Medulla oblongata (tissue), 1 donor: ENCODE measurements around the gene CUL2.
"Not testable (repeated sequence)": the region's sequence is repeated elsewhere in the genome, so short reads cannot be mapped to it uniquely, and the experiment has no call there.

Source experiments
- DNase-seq: peaks from one replicate; pipeline ENCODE4 v3.0.0-alpha.2; 2015; ENCODE audit errors: extremely low spot score

The CUL2 gene

DNA sequence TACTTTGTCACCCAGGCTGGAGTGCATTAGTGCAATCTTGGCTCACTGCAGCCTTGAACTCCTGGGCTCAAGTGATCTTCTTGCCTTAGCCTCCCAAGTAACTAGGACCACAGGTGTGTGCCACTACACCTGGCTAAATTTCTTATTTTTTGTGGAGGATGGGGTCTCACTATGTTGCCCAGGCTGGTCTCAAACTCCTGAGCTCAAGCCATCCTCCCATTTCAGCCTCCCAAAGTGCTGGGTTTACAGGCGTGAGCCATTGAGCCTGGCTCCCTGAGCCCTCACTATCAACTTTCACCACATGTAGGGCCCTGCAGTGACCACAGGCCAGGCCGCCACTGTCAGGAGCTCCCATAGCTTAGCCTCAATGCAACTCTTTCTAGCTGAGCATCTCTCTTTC is 110.2 kb downstream of the CUL2 start:
- no peak for DNase-seq

DNA sequence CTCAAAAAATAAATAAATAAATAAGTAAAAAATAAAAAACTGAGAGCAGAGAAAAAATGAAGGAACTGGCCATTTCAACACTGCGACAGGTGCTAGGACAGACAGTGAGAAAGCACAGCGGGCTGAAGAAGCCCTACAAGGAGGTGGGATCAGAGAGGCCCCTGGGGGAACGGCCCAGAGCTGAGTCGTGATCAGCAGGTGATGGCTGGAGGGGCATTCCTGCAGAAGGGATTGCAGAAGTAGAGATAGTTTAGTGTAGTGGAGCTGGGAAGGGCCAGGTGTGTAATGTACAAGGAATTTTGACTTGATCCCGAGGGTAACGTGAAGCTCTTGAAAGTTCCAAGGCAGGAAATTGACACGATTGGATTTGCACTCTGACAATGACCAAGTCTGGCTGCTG is 112.1 kb downstream of the CUL2 start:
- DNase-seq, result no peak

DNA sequence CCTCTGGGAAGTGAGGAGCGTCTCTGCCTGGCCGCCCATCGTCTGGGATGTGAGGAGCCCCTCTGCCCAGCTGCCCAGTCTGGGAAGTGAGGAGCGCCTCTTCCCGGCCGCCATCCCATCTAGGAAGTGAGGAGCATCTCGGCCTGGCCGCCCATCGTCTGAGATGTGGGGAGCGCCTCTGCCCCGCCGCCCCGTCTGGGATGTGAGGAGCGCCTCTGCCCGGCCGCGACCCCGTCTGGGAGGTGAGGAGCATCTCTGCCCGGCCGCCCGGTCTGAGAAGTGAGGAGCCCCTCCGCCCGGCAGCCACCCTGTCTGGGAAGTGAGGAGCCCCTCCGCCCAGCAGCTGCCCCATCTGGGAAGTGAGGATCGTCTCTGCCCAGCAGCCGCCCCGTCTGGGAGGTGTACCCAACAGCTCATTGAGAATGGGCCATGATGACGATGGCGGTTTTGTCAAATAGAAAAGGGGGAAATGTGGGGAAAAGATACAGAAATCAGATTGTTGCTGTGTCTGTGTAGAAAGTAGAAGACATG is 113.7 kb downstream of the CUL2 start:
- not testable (repeated sequence) for DNase-seq

DNA sequence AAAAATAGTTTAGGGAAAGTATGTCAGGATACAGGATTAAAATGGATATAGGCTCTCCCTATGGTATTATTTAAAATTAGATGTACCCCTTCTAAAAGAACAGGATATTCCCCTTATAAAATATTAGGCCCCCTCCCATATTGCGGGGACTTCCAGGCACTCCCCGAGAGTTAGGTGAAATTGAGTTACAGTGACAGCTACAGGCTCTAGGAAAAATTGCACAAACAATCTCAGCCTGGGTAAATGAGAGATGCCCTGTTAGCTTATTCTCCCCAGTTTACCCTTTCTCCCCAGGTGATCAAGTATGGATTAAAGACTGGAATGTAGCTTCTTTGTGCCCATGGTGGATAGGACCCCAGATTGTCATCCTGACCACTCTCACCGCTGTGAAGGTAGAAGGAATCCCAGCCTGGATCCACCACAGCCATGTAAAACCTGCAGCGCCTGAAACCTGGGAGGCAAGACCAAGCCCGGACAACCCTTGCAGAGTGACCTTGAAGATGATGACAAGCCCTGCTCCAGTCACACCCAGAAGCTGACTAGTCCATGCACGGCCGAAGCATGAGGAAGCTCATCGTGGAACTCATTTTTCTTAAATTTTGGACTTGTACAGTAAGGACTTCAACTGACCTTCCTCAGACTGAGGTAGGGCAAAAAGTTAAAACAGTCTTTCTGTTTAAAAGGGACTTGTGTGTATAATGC is 115.6 kb downstream of the CUL2 start:
- DNase-seq, result not testable (repeated sequence)

DNA sequence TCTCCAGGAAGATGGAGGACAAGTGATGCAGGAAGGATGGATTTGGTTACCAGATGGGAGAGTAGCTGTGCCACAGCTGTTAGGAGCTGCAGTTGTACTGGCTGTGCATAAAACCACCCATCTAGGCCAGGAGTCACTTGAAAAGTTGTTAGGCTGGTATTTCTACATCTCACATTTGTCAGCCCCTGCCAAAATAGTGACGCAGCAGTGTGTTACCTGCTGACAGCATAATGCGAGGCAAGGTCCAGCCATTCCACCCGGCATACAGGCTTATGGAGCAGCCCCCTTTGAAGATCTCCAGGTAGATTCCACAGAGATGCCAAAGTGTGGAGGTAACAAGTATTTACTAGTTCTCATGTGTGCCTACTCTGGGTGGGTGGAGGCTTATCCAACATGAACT is 116.4 kb downstream of the CUL2 start:
- DNase-seq, result not testable (repeated sequence)

DNA sequence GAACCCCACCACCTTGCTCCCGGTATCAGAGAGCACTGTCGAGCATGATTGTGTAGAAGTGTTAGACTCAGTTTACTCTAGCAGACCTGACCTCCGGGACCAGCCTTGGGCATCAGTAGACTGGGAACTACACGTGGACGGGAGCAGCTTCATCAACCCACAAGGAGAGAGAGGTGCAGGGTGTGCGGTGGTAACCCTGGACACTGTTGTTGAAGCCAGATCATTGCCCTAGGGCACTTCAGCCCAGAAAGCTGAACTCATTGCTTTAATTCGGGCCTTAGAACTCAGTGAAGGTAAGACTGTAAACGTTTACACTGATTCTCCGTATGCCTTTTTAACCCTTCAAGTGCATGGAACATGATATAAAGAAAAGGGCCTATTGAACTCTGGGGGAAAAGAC is 117.0 kb downstream of the CUL2 start:
- DNase-seq, result not testable (repeated sequence)

DNA sequence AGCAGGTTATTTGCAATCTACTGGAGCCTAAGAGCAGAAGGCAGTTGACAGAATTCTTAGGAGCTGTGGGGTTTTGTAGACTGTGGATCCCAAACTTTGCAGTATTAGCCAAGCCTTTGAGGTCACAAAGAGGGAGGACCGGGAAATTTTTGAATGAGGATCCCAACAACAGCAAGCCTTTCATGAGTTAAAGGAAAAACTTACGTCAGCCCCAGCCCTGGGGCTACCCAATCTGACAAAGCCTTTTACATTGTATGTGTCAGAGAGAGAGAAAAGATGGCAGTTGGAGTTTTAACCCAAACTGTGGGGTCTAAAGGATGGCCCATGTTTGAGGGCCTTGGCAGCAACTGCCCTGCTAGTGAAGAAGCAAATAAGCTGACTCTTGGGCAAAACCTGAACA is 117.5 kb downstream of the CUL2 start:
- DNase-seq, result not testable (repeated sequence)

DNA sequence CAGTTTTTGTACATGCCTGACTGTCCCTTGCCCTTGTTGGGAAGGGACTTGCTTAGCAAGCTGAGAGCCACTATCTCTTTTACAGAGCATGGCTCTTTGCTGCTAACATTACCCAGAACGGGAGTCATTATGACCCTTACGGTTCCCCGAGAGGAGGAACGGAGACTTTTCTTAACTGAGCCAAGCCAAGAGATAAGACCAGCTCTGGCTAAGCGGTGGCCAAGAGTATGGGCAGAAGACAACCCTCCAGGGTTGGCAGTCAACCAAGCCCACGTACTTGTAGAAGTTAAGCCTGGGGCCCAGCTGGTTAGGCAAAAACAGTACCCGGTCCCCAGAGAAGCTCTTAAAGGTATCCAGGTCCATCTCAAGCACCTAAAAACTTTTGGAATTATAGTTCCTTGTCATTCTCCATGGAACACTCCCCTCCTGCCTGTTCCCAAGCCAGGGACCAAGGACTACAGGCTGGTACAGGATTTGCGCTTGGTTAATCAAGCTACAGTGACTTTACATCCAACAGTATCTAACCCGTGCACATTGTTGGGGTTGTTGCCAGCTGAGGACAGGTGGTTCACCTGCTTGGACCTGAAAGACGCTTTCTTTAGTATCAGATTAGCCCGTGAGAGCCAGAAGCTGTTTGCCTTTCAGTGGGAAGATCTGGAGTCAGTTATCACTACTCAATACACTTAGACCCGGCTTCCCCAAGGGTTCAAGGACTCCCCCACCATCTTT is 118.4 kb downstream of the CUL2 start:
- DNase-seq, result not testable (repeated sequence)

DNA sequence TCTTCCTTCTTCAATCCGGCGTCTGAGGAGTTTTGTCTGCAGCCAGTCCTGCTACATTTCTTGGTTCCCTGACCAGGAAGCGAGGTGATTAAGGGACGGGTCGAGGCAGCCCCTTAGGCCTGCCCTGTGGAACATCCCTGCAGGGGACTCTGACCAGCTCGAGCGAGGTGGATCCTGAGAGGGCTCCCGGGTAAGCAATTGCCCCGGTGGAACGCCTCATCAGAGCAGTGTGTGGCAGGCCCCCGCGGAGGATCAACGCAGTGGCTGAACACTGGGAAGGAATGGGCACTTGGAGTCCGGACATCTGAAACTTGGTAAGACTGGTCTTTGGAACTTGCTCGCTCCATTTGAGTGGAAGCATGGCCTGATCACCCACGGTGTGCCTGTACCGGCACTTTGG is 121.0 kb downstream of the CUL2 start:
- DNase-seq, result no peak

DNA sequence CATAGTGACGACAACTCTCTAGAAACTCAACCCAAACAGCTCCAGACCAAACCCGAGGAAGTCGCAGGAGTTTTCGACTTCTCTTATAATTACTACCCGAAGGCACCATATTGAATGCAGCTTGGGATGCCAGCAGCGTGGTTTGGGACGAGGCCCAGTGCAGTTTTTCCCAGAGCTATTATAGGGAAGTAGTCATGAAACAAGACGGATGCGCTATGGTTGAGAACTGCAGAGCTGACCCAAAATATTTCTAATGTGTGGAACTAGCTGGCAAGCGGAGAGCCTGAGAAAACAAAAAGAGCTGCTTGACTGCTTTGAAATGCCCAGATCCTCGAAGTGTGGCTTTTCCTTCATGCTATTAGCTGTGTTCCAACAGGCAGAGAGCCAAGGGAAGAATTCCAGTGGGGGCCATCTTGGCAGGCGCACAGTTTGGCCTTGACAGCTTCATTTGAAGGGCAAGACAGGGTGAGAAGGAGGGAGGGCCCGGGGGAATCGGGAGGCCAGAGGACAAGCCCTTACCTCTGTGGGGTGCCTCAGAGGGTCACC is 122.7 kb downstream of the CUL2 start:
- peak; percentile 63 for DNase-seq

DNA sequence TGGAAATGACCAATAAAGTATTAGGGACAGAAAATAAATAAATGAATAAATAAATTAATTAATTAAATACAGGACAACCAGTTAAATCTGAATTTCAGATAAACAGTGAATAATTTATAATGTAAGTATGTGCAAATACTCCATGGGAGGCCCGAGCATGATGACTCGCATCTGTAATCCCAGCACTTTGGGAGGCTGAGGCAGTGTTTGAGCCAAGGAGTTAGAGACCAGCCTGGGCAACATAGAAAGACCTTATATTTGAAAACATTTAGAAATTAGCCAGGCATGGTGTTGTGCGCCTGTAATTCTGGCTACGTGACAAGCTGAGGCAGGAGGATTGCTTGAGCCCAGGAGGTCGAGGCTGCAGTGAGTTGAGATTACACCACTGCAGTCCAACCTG is 123.7 kb downstream of the CUL2 start:
- DNase-seq, result no peak

DNA sequence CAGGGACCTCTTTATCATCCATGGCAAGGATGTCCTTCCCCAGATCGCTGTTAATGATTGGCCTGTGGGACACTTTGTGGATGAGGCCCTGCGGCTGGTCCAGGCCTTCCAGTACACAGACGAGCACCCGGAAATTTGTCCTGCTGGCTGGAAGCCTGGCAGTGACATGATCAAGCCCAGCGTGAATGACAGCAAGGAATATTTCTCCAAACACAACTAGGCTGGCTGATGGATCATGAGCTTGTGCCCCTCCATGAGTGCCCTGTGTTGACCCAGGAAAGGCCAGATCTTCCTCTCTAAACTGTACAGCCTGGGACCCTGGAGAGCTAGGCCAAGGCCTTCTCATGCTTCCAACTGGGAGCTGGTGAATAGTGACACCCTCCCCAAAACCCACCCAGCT is 124.1 kb downstream of the CUL2 start:
- no peak for DNase-seq

DNA sequence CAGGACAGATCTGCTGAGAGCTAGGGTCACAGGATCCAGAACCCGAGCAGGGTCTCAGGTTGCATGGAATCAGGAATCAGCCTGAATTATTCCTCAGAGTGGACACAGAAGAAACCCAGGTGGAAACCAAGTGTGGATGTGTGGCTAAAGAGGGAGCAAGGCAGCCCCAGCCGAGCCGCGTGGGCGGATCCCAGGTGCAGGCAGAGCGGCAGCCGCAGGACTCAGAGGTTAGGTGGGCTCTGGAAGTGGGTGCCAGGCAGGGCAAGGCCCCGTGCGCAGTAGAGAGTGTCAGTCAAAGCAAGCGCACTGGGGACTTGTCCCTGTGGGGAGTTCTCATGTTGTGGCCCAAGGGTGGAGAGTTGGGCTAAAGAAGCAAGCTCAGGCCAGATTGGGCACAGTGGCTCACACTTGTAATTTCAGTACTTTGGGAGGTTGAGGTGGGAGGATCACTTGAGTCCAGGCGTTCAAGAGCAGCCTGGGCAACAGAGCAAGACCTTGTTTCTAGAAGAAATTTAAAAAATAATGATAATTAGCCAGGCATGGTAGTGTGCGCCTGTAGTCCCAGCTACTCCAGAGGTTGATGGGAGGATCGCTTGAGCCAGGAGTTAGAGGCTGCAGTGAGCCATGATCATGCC is 125.9 kb downstream of the CUL2 start:
- no peak for DNase-seq

DNA sequence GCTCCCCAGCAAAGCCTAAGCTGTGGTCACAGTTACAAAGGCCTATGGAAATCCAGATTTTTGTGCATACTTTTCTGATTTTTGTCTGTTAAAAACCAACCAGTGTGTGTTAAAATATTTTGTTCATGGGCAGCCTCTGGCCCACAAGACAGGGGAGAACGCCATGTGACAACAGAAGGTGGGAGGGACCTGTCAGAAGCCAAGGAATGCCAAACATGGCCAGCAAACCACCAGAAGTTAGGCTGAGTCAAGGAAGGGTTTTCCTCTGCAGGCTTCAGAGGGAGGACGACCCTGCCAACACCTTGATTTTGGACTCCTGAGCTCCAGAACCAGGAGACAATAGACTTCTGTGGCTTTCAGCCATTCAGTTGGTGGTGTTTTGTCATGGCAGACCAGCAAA is 127.3 kb downstream of the CUL2 start:
- no peak for DNase-seq

DNA sequence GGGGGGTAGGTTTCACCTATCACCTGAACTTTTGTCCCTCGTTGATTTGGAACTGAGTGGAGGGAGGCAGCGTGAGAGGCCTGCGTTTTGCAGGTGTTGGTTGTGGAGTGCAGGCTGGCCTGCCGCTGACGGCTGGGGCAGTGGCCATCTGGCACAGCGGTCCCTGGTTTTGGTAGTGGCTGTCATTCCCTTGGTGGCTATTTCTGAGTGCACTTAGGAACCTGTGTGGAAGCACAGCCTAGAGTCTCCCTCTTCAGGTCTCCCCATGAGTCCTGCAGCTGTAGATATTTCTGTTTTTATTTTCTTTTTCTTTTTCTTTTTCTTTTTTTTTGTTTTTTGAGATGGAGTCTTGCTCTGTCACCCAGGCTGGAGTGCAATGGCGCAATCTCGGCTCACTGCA is 129.2 kb downstream of the CUL2 start:
- peak; percentile 7 for DNase-seq

DNA sequence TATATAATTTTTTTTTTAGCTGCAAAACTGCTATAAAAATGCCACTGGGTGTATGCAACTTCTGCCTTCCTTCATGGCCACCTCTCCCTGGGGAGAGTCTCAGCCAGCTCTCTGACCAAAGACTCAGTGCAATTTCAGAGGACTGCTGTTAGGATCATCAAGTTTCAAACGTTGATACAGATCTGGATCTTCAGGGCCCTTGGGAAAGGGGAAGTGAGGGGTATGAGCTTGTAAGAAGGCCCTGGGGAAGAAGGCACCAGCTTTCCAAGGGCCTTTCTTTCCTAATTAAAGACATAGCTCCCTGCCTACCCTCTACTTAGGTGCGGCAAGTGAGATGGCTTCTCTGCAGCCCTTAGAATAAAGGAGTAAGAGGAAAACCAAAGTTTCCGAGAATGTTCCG is 130.4 kb downstream of the CUL2 start:
- DNase-seq, result no peak

DNA sequence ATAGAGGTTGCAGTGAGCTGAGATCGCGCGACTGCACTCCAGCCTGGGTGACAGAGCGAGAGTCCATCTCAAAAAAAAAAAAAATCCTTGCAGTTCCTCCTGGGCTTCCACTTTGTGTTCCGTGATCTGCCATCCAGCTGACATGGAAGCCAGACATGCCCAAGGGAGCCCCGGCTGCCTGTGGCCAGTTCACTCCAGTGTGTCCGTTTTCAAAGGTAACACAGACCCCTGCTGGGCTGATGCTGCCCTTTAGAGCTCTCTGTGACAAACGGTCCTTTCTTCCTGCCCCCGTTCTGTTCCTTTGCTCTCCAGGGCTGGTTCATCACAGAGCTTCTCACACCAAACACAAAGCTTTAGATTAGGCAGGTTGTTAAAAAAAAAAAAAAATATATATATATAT is 130.8 kb downstream of the CUL2 start:
- no peak for DNase-seq
